ENCODE results near the gene ZNFX1. TPM values are rescaled to one million over a fixed set of nuclear protein-coding genes. Genes with fewer than 3 reads are reported as not detected.
"Not testable (repeated sequence)": the region's sequence is repeated elsewhere in the genome, so short reads cannot be mapped to it uniquely, and the experiment has no call there.

ZNFX1 gene
- total RNA-seq, result 100 to 1,000 TPM in 1 of 8 experiments, 10 to 100 TPM in 3, 1 to 10 TPM in 4; 5.7 to 108 (median 15.7) TPM

DNA sequence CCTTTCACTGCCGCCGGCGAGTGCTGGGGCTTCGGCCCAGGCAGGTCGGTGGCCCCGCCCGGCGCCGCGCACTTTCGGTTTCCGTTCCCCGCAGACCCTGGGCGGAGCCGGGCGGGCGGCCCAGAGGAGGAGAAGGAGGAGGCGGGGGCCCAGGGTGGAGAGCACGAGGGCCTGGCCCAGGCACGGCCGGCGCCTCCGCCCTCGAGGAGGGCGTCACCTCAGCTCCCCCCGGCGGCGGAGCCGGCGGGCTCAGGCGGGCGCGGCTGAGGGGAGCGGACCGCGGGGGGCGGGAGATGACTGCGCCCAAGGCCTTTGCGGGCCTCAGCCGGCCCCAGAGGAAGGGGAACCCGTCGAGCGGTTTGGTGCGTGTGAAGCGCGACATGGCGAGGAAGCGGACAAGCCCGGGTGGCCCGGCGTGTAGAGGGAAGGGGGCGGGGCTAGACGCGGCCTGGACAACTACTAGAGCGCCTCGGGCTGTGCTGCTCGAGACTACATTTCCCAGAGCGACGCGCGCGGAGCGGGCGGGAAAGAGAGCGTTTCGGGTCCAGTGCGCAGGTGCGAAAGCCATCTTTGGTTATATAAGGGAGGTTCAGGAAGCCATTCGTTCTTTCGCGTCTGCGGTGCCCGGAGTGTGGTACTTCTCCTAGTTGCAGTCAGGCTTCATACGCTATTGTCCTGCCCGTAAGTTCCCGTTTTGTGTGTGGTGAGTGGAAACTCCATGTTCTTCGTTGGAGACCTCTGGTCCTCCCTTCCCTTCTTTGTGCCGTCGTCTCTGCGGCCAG, at the start of gene ZNFX1:
Gene ZNFX1 (minus strand): TSS at position 22 of the 782 bp plus-strand sequence. CDS start 2,218 bp downstream, outside the sequence.
- 0 to 2% (median 0%) methylated on average over 1 to 23 of the region's 80 CpGs; no CpG with 5 or more reads in 3 of the 10 experiments for WGBS, 10 experiments
- peaks cover 34 to 50% of the 10 kb centered on the region in 2 donors for H3K4me1 ChIP-seq (replicated peaks in 1 of 2)
- peak within 1 kb of the TSS; percentile 85 to 91 for H3K27ac ChIP-seq
- ATAC-seq (replicated peaks in 6 of 8), result peak; percentile 71 to 94 (median 92)
- peak within 1 kb of the TSS; percentile 70 to 83 (median 74) for H3K4me3 ChIP-seq
- in situ Hi-C loops (cut with MboI; ENCODE audit: low pct_unique_long_range_greater_than_20kb in 2 of 9, low sequenced_read_pairs in 9 of 9, unreplicated experiment in 9 of 9), result no loop called here

DNA sequence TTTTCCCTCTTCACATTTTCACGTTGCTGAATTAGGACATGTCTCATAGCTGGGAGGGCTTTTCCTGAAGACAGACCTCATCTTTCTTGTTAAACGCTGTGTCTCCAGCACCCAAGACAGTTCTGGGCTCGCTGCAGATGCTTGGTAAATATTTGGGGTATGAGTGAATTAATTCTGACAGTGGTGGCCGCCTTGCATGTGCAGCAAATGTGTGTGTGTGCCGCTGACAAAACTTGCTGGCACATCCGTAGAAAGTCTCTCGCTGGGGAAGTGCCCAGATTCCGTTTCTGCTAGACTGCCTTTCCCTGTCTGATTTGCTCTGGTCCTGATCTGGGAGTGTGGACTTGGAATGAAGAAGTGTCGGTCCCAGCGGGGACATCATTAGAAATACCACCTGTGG, 48.2 kb upstream of the ZNFX1 start:
- ATAC-seq (replicated peaks in 6 of 8), result peak in 3 of 8 experiments; percentile 10 to 50 (median 11)
- Histone ChIP-seq H3K27ac (no peak overlapping the region), H3K4me3 (no peak overlapping the region), H3K4me1 (replicated peaks in 1 of 2) (peaks cover 4 to 15% of the 10 kb centered on the region in 2 donors)
- WGBS, 10 experiments, result 0 to 72% (median 31%) methylated on average over 1 to 10 of the region's 10 CpGs
- in situ Hi-C loops (cut with MboI; ENCODE audit: low pct_unique_long_range_greater_than_20kb in 2 of 9, low sequenced_read_pairs in 9 of 9, unreplicated experiment in 9 of 9), result loop anchor here in 7 of 9 experiments (25.0 kb wide), 3 partner anchors 161 to 561 kb away; partner anchors contain the start of gene KCNB1 (in 1 of the 7)

DNA sequence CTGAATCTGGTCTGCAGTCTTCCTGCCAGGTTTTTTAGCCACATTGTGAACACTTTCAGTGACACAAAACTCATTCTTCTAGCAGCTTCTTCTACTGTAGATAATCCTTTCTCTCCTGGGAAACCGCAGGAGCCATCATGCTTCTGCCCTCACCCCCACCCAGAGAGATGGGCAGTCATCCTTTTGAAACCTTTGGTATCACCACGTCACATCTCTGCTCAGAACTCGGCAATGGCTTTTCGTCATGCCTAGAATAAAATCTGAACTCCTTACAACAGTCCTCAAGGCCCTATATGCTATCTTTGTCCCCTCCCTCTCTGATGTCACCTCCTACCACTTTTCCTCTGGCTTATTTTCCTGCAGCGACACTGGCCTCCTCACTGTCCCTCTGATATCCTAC, 46.4 kb upstream of the ZNFX1 start:
- WGBS, 10 experiments, result 79 to 100% (median 86%) methylated on average over 1 to 5 of the region's 5 CpGs; no CpG with 5 or more reads in 3 of the 10 experiments
- Histone ChIP-seq H3K27ac (no peak overlapping the region), H3K4me1 (replicated peaks in 1 of 2) (peaks cover 4 to 15% of the 10 kb centered on the region in 2 donors), H3K4me3 (no peak overlapping the region)
- in situ Hi-C loops (cut with MboI; ENCODE audit: low pct_unique_long_range_greater_than_20kb in 2 of 9, low sequenced_read_pairs in 9 of 9, unreplicated experiment in 9 of 9), result no loop called here
- no peak for ATAC-seq (replicated peaks in 6 of 8)

DNA sequence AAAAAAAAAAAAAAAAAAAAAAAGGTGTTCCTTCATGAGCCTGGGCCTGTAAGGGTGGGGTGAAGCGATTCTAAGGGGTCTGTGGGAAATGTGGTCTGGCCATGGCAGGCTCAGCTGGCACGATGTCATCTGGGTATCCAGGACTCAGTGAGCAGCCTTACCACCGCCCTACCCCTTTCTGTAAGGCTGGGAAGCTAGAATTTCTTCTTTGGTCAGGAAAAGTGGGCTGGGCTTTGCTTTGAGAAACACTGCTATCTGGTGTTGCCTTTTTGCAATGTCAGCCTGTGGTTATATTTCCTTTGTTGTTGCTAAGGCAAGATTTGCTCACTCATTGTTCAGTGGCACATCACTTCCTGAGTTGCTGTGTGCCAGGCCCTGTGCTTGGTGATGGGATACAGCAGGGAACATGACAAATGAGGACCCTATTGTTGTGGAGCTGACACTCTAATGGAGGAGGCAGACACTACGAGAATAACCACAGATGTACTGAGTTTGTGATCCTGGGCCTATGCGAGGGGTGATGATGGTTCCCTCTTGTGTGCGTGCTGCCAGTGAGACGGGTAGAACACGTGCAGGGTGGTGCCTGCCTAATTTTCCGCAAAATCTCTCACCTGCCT, 45.9 kb upstream of the ZNFX1 start:
- 20 to 80% (median 35%) methylated on average over 1 to 8 of the region's 9 CpGs; no CpG with 5 or more reads in 2 of the 10 experiments for WGBS, 10 experiments

DNA sequence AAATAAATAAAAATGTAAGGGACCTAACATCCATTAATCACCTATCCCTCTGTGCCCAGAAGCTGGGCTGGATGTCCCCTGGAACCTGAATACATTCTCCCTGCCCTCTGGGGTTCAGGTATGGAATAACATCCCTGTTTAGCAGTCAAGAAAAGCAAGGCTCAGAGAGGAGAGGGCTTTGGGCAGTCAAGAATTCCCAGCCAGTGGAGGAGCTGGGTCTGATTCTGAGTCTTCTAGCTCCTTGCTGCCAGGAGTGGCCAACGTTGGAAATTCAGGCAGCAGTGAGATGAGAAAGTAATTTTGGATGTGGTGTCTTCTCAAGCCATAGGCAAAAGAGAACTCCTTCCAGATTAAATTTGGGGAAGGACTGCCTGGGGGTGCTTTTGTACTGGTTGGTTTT, 42.6 kb upstream of the ZNFX1 start:
- H3K4me1 ChIP-seq (replicated peaks in 1 of 2), result peaks cover 4 to 21% of the 10 kb centered on the region in 2 donors
- ATAC-seq (replicated peaks in 6 of 8), result peak in 4 of 8 experiments; percentile 7 to 83 (median 16)
- no peak overlapping the region for H3K4me3 ChIP-seq
- in situ Hi-C loops (cut with MboI; ENCODE audit: low pct_unique_long_range_greater_than_20kb in 2 of 9, low sequenced_read_pairs in 9 of 9, unreplicated experiment in 9 of 9), result no loop called here
- WGBS, 10 experiments, result 0% methylated on average over 1 of the region's 1 CpG; no CpG with 5 or more reads in 4 of the 10 experiments
- no peak overlapping the region for H3K27ac ChIP-seq

More for the DNA sequence above, 45.9 kb upstream of the ZNFX1 start:
- Histone ChIP-seq H3K4me3 (no peak overlapping the region), H3K27ac (no peak overlapping the region), H3K4me1 (replicated peaks in 1 of 2) (peaks cover 4 to 20% of the 10 kb centered on the region in 2 donors)
- in situ Hi-C loops (cut with MboI; ENCODE audit: low pct_unique_long_range_greater_than_20kb in 2 of 9, low sequenced_read_pairs in 9 of 9, unreplicated experiment in 9 of 9), result no loop called here
- peak; percentile 71 to 96 (median 93) for ATAC-seq (replicated peaks in 6 of 8)

DNA sequence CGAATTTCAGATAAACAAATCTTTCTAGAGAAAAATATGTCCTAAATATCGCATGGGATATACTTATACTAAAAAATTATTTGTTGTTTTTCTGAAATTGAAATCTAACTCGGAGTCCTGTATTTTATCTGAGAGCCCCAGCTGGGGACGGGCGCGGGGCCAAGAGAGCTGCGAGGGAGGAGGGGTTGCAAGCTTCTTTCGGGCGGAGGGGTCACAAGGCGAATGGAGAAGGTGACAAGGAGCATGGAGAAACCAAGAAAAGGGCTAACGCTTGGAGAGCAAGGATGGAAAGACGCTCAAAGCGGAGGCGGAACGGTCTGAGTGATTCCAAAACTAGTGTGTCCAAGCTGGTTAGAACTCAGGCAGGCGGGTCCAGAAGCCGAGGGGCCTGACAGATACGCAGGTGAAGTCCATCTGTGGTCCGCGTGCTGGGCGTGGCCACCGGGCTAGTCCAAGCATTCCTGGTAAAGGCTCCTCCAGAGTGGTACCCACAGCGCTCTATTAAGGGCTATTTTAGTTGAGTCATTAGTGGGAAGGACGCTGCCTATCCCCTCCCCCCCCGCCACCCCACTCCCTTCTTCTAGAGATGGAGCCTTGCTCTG, 41.5 kb upstream of the ZNFX1 start:
- in situ Hi-C loops (cut with MboI; ENCODE audit: low pct_unique_long_range_greater_than_20kb in 2 of 9, low sequenced_read_pairs in 9 of 9, unreplicated experiment in 9 of 9), result no loop called here
- Histone ChIP-seq H3K4me1 (replicated peaks in 1 of 2) (peaks cover 4 to 20% of the 10 kb centered on the region in 2 donors), H3K4me3 (no peak overlapping the region), H3K27ac (no peak overlapping the region)
- ATAC-seq (replicated peaks in 6 of 8), result no peak
- 0 to 34% (median 6%) methylated on average over 2 to 10 of the region's 25 CpGs; no CpG with 5 or more reads in 4 of the 10 experiments for WGBS, 10 experiments

DNA sequence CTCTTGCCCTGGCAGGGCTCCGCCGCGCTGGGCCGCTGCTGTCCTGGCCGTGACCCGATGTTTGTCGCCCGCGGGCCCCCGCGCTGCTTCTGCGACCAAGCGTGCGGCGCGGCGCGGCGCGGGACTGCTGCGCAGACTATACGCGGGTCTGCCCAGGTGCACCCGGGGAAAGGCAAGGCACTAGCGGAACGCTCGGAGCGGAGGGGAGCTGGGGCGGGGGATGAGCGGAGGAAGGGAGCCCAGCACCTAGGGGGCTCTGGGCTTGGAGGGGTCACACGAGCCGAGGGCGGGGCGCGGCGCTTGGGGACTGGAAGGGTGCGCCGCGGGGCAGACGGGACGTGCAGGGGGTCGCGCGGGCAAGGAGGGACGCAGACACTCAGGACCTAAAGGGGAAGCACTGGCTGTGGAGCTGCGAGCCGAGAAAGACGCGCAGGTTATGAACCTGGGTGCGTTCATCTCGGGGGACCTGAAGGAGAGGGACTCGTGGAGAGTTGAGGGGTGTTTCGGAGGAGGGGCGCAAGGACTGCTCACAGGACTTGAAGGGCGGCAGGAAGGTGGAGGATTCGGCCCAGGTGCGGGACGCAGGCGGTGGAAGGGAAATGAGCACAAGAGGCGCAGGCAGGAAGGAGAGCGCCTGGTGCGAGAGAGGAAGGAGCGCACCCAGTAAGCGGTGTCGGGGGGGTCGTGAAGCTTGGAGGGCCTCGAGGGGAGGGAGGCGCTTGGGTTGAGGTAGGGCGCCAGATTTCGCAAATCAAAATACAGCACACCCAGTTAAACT, 40.8 kb upstream of the ZNFX1 start:
- H3K27ac ChIP-seq, result no peak overlapping the region
- ATAC-seq (replicated peaks in 6 of 8), result peak in 7 of 8 experiments; percentile 47 to 81 (median 72)
- in situ Hi-C loops (cut with MboI; ENCODE audit: low pct_unique_long_range_greater_than_20kb in 2 of 9, low sequenced_read_pairs in 9 of 9, unreplicated experiment in 9 of 9), result no loop called here
- WGBS, 10 experiments, result 0 to 18% (median 2%) methylated on average over 9 to 13 of the region's 70 CpGs; no CpG with 5 or more reads in 5 of the 10 experiments
- peak overlapping the region; percentile 18 to 32 (median 31) for H3K4me3 ChIP-seq
- H3K4me1 ChIP-seq (replicated peaks in 1 of 2), result peaks cover 2 to 13% of the 10 kb centered on the region in 2 donors

DNA sequence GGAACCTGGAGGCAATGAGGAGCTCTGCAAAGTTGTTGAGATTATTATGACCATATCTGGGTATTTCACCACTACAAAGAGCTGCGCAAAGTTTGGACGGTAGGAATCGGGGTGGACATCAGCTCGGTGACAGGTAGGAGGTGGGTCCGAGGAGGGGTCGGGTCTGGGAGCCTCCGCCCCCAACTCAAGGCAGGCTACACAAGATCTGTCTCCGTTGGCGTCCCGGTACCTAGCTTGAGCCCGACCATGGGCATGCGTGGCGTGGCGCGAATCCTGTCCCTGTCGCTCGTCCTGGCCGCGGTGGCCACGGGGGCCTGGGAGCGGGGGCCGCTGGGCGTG, 40.2 kb upstream of the ZNFX1 start:
- peak overlapping the region; percentile 18 to 32 (median 31) for H3K4me3 ChIP-seq
- H3K27ac ChIP-seq, result no peak overlapping the region
- WGBS, 10 experiments, result 0 to 20% (median 7%) methylated on average over 1 to 3 of the region's 23 CpGs; no CpG with 5 or more reads in 6 of the 10 experiments
- H3K4me1 ChIP-seq (replicated peaks in 1 of 2), result peaks cover 0 to 9% of the 10 kb centered on the region in 2 donors
- in situ Hi-C loops (cut with MboI; ENCODE audit: low pct_unique_long_range_greater_than_20kb in 2 of 9, low sequenced_read_pairs in 9 of 9, unreplicated experiment in 9 of 9), result no loop called here
- no peak for ATAC-seq (replicated peaks in 6 of 8)

DNA sequence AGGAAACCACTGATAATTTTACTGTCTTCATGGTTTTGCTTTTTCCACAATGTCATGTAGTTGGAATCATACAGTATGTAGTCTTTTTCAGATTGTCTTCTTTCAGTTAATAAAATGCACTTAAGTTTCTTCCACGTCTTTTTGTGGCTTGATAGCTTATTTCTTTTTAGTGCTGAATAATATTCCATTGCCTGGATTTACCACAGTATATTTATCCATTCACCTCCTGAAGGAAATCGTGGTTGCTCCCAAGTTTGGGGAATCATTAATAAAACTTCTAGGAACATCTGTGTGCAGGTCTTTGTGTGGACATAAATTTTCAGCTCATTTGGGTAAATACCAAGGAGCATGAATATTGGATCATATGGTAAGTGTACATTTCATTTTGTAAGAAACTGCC, 38.8 kb upstream of the ZNFX1 start:
- H3K27ac ChIP-seq, result no peak overlapping the region
- 15 to 100% (median 60%) methylated on average over 1 to 2 of the region's 2 CpGs; no CpG with 5 or more reads in 2 of the 10 experiments for WGBS, 10 experiments
- ATAC-seq (replicated peaks in 6 of 8), result no peak
- in situ Hi-C loops (cut with MboI; ENCODE audit: low pct_unique_long_range_greater_than_20kb in 2 of 9, low sequenced_read_pairs in 9 of 9, unreplicated experiment in 9 of 9), result no loop called here
- peaks cover 0 to 9% of the 10 kb centered on the region in 2 donors for H3K4me1 ChIP-seq (replicated peaks in 1 of 2)
- H3K4me3 ChIP-seq, result no peak overlapping the region

DNA sequence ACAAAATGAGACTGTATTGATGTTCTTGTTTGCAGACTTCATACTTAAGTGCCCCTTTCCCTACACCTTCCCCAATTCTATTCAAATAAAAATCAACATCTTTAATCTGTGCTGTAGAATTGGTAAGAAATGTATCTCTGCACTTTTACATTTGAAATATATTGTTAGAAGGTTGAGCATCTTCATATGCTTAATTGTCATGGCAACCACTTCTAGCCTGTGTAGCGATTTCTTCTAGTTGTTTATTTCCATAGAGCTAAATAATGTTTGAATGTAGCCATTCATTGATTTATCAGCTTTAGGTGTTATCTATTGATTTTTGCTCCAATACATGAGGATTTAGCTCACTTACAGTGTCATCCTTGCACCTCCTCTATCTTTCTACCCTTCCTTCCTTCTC, 37.7 kb upstream of the ZNFX1 start:
- Histone ChIP-seq H3K4me1 (replicated peaks in 1 of 2) (peaks cover 0 to 9% of the 10 kb centered on the region in 2 donors), H3K27ac (no peak overlapping the region), H3K4me3 (no peak overlapping the region)
- in situ Hi-C loops (cut with MboI; ENCODE audit: low pct_unique_long_range_greater_than_20kb in 2 of 9, low sequenced_read_pairs in 9 of 9, unreplicated experiment in 9 of 9), result no loop called here
- WGBS, 10 experiments, result 7 to 100% (median 72%) methylated on average over 1 of the region's 1 CpG; no CpG with 5 or more reads in 2 of the 10 experiments
- no peak for ATAC-seq (replicated peaks in 6 of 8)

DNA sequence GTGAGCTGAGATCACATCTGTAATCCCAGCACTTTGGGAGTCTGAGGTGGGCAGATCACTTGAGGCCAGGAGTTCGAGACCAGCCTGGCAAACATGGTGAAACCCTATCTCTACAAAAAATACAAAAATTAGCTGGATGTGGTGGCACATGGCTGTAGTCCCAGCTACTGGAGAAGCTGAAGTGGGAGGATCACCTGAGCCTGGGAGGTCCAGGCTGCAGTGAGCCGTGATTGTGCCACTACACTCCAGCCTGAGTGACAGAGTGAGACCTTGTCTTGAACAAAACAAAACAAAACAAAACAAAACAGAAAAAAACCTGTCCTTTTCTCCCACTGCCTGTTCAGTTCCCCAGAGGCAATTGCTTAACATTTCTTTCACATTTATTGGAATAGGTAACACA, 36.2 kb upstream of the ZNFX1 start:
- H3K4me1 ChIP-seq (replicated peaks in 1 of 2); ATAC-seq (replicated peaks in 6 of 8); in situ Hi-C loops (cut with MboI; ENCODE audit: low pct_unique_long_range_greater_than_20kb in 2 of 9, low sequenced_read_pairs in 9 of 9, unreplicated experiment in 9 of 9); H3K4me3 ChIP-seq; H3K27ac ChIP-seq: not testable (repeated sequence)
- WGBS, 10 experiments, result 20 to 60% (median 29%) methylated on average over 1 to 2 of the region's 2 CpGs; no CpG with 5 or more reads in 4 of the 10 experiments

DNA sequence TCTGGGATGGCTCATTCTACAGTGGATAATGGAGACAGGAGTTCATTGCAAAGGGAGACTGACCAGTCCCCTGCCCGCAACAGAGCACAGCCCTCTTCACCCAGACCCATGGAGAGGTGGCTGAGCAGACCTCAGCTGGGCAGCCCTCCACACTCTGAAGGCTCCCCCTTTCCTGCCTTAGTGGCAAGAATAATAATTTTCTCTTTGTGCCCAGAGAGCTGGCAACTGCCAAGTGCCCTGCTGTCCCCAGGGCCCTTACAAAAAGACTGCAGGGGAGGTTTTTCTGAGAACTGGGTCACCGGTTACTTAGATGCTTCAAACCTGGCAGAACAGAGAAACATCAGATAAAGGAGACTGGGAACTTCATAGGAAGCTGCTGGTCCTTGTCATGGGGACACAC, 35.4 kb upstream of the ZNFX1 start:
- in situ Hi-C loops (cut with MboI; ENCODE audit: low pct_unique_long_range_greater_than_20kb in 2 of 9, low sequenced_read_pairs in 9 of 9, unreplicated experiment in 9 of 9), result no loop called here
- Histone ChIP-seq H3K4me3 (no peak overlapping the region), H3K27ac (no peak overlapping the region), H3K4me1 (replicated peaks in 1 of 2) (peaks cover 0 to 1% of the 10 kb centered on the region in 2 donors)
- WGBS, 10 experiments, result 21 to 59% (median 40%) methylated on average over 1 to 2 of the region's 2 CpGs; no CpG with 5 or more reads in 7 of the 10 experiments
- ATAC-seq (replicated peaks in 6 of 8), result peak in 1 of 8 experiments; percentile 48
